PC-9 (cell line): Measurements from ENCODE around the gene LRIG1. TPM values are rescaled to one million over a fixed set of nuclear protein-coding genes. Genes with fewer than 3 reads are reported as not detected.

Experiments used
- BruUV-seq: library from RNA; stranded (reverse); fragments of 400-500 nt; replicated peaks from 2 replicates; lab custom pipeline; 2021; lab: Mats Ljungman, UMichigan
- CTCF ChIA-PET: fragments of 300-600 bp; sonication (Branson Sonifier 250); formaldehyde crosslinking; loops from one replicate; lab custom pipeline; 2022; ENCODE audit warnings: antibody characterized with exemption; lab: Charles Lee
- POLR2A ChIA-PET: fragments of 300-600 bp; sonication (Branson Sonifier 250); formaldehyde crosslinking; loops from one replicate; lab custom pipeline; 2022; ENCODE audit warnings: antibody characterized with exemption; ENCODE audit not compliant: unreplicated experiment; lab: Charles Lee
- DNase-seq, 2 experiments: peaks; one replicate each; pipeline versions ENCODE4 v3.0.0 to v3.0.0-alpha.2; 2015 to 2022; ENCODE audit warnings: mixed read lengths in 1 of 2
- H2AFZ ChIP-seq: fragments of 200-600 bp; sonication (generic); 2 replicates; pipeline ENCODE4 v1.8.1; 2017; ENCODE audit warnings: antibody characterized with exemption
- H3F3A ChIP-seq: fragments of 200-600 bp; sonication (generic); 2 replicates; pipeline ENCODE4 v1.8.1; 2017; ENCODE audit warnings: antibody characterized with exemption, mild to moderate bottlenecking, low read depth; ENCODE audit not compliant: insufficient read depth
- H3K27ac ChIP-seq: fragments of 200-600 bp; sonication (generic); 2 replicates; pipeline ENCODE4 v1.6.1; 2016; ENCODE audit warnings: mixed run types
- H3K27me3 ChIP-seq: fragments of 200-600 bp; sonication (generic); 2 replicates; pipeline ENCODE4 v1.6.1; 2016; ENCODE audit warnings: low read depth, mixed run types; ENCODE audit not compliant: insufficient read depth
- H3K36me3 ChIP-seq: fragments of 200-600 bp; sonication (generic); 2 replicates; pipeline ENCODE4 v1.6.1; 2016; ENCODE audit warnings: low read depth, mixed run types
- H3K4me1 ChIP-seq: fragments of 200-600 bp; sonication (generic); replicated peaks from 2 replicates; pipeline ENCODE4 v1.6.1; 2016; ENCODE audit warnings: mixed run types; ENCODE audit not compliant: insufficient read depth
- H3K4me2 ChIP-seq: fragments of 200-600 bp; sonication (generic); 2 replicates; pipeline ENCODE4 v1.6.1; 2017; ENCODE audit warnings: mixed run types
- H3K4me3 ChIP-seq: fragments of 200-600 bp; sonication (generic); 2 replicates; pipeline ENCODE4 v1.6.1; 2016; ENCODE audit warnings: mixed run types
- H3K79me2 ChIP-seq: fragments of 200-600 bp; sonication (generic); 2 replicates; pipeline ENCODE4 v1.6.1; 2017; ENCODE audit warnings: low read depth, mixed run types
- H3K9me2 ChIP-seq: fragments of 200-600 bp; sonication (generic); 2 replicates; pipeline ENCODE4 v1.8.1; 2017; ENCODE audit warnings: mild to moderate bottlenecking; ENCODE audit not compliant: insufficient read depth
- H3K9me3 ChIP-seq: fragments of 200-600 bp; sonication (generic); 2 replicates; pipeline ENCODE4 v1.8.1; 2016; ENCODE audit warnings: low read depth; ENCODE audit not compliant: insufficient read depth
- H4K20me1 ChIP-seq: fragments of 200-600 bp; sonication (generic); 2 replicates; pipeline ENCODE4 v1.8.1; 2017; ENCODE audit not compliant: insufficient read depth
- CTCF ChIP-seq: fragments of 200-600 bp; sonication (generic); conservative IDR thresholded peaks from 2 replicates; pipeline ENCODE4 v1.6.1; 2017; ENCODE audit warnings: mixed run types, antibody characterized with exemption, mild to moderate bottlenecking, moderate library complexity
- EZH2 ChIP-seq: fragments of 200-600 bp; sonication (generic); IDR thresholded peaks from 2 replicates; pipeline ENCODE4 v1.8.0; 2017; ENCODE audit warnings: antibody characterized with exemption, low read depth
- intact Hi-C: fragments of 100-400 bp; cut with micrococcal nuclease; formaldehyde crosslinking; loops from one replicate; pipeline ENCODE4 v1.10.0; 2022; ENCODE audit not compliant: unreplicated experiment
- total RNA-seq: library from RNA; stranded (reverse); gene quantifications from 2 replicates; pipeline ENCODE4 v1.2.3, GENCODE V29; 2021

The LRIG1 gene
- total RNA-seq, 1 experiment from 2014 or later: not detected

- H3K36me3 ChIP-seq: no peaks in the 10 kb centered on the region
- H3F3A ChIP-seq: no peaks in the 10 kb centered on the region
- no peaks in the 10 kb centered on the region for H3K9me3 ChIP-seq
- no peaks in the 10 kb centered on the region for H3K4me1 ChIP-seq
- H2AFZ ChIP-seq: no peak overlapping the region
- TF ChIP-seq EZH2: no peak
- TF ChIP-seq CTCF: no peak
- no peaks in the 10 kb centered on the region for H3K79me2 ChIP-seq
- POLR2A ChIA-PET: interaction anchor here (0.6 kb wide), 1 partner anchor 187 kb away, joined by 9 read pairs; no protein-coding TSS in a partner anchor
- intact Hi-C loops: no loop called here
- DNase-seq: no peak
- H3K4me3 ChIP-seq: no peak overlapping the region
- H4K20me1 ChIP-seq: no peaks in the 10 kb centered on the region
- H3K27me3 ChIP-seq: no peaks in the 10 kb centered on the region
- no peaks in the 10 kb centered on the region for H3K9me2 ChIP-seq
- H3K27ac ChIP-seq: no peak overlapping the region
- no TSS peak for BruUV-seq
- H3K4me2 ChIP-seq: no peak overlapping the region
- CTCF ChIA-PET: no interaction called here
These were observed 37.7 kb downstream of the LRIG1 start for GRCh38 chr3:66463054-66463631.

GRCh38 chr3:66457252-66457651 lies 43.6 kb downstream of the LRIG1 start:
- H3K9me3 ChIP-seq: no peaks in the 10 kb centered on the region
- no peaks in the 10 kb centered on the region for H3K9me2 ChIP-seq
- ChIA-PET POLR2A (no interaction called here), CTCF (no interaction called here)
- H3K4me1 ChIP-seq: no peaks in the 10 kb centered on the region
- no peaks in the 10 kb centered on the region for H3K27me3 ChIP-seq
- intact Hi-C loops: no loop called here
- no peak overlapping the region for H3K27ac ChIP-seq
- no TSS peak for BruUV-seq
- H3K79me2 ChIP-seq: no peaks in the 10 kb centered on the region
- H3K4me2 ChIP-seq: no peak overlapping the region
- H3K36me3 ChIP-seq: no peaks in the 10 kb centered on the region
- H3K4me3 ChIP-seq: no peak overlapping the region
- no peaks in the 10 kb centered on the region for H3F3A ChIP-seq
- H4K20me1 ChIP-seq: no peaks in the 10 kb centered on the region
- H2AFZ ChIP-seq: no peak overlapping the region
- TF ChIP-seq CTCF: no peak
- TF ChIP-seq EZH2: no peak
- DNase-seq: no peak

GRCh38 chr3:66456711-66457173 lies 44.1 kb downstream of the LRIG1 start:
- H3K27me3 ChIP-seq: no peaks in the 10 kb centered on the region
- BruUV-seq: no TSS peak
- no peaks in the 10 kb centered on the region for H4K20me1 ChIP-seq
- no peaks in the 10 kb centered on the region for H3F3A ChIP-seq
- POLR2A ChIA-PET: no interaction called here
- TF ChIP-seq CTCF (no peak), EZH2 (no peak)
- no peak overlapping the region for H3K4me2 ChIP-seq
- CTCF ChIA-PET: no interaction called here
- intact Hi-C loops: no loop called here
- H3K9me3 ChIP-seq: no peaks in the 10 kb centered on the region
- no peak overlapping the region for H2AFZ ChIP-seq
- no peak overlapping the region for H3K4me3 ChIP-seq
- H3K79me2 ChIP-seq: no peaks in the 10 kb centered on the region
- DNase-seq: no peak
- no peaks in the 10 kb centered on the region for H3K4me1 ChIP-seq
- no peaks in the 10 kb centered on the region for H3K9me2 ChIP-seq
- no peak overlapping the region for H3K27ac ChIP-seq
- H3K36me3 ChIP-seq: no peaks in the 10 kb centered on the region
